Astrocyte of the cerebellum (primary cell): ENCODE measurements around the gene TFCP2L1.

Experiments used
- DNase-seq: peaks from one replicate; pipeline ENCODE4 v3.0.0-alpha.2; 2011; ENCODE audit warnings: low read depth
- H3K4me3 ChIP-seq: 2 replicates; pipeline ENCODE4 v1.5.1; 2011; ENCODE audit warnings: mild to moderate bottlenecking, low read depth, low read length, moderate library complexity
- CTCF ChIP-seq: IDR thresholded peaks from 2 replicates; pipeline ENCODE4 v1.5.1; 2012; ENCODE audit warnings: low read length, low read depth, moderate library complexity, mild to moderate bottlenecking; ENCODE audit errors: missing control alignments
- in situ Hi-C: cut with HindIII; loops from 2 replicates; pipeline ENCODE4 v1.10.0; 2017; ENCODE audit warnings: low sequenced_read_pairs

The TFCP2L1 gene

GRCh38 chr2:121256720-121257479 is 28.1 kb downstream of the TFCP2L1 start:
- TF ChIP-seq CTCF = no peak
- DNase-seq = no peak
- in situ Hi-C loops = no loop called here
- no peak overlapping the region for H3K4me3 ChIP-seq

GRCh38 chr2:121255358-121255757 is 29.6 kb downstream of the TFCP2L1 start:
- DNase-seq = no peak
- no peak for TF ChIP-seq CTCF
- in situ Hi-C loops = no loop called here
- H3K4me3 ChIP-seq = no peak overlapping the region

- TF ChIP-seq CTCF = no peak
- H3K4me3 ChIP-seq = no peak overlapping the region
- in situ Hi-C loops = no loop called here
- DNase-seq = no peak
These were observed 30.3 kb downstream of the TFCP2L1 start for GRCh38 chr2:121254748-121255147.

- in situ Hi-C loops = no loop called here
- no peak for TF ChIP-seq CTCF
- H3K4me3 ChIP-seq = no peak overlapping the region
- no peak for DNase-seq
These were observed 31.2 kb downstream of the TFCP2L1 start for GRCh38 chr2:121253674-121254240.

GRCh38 chr2:121253021-121253673 is 31.9 kb downstream of the TFCP2L1 start:
- DNase-seq = no peak
- in situ Hi-C loops = no loop called here
- no peak for TF ChIP-seq CTCF
- H3K4me3 ChIP-seq = no peak overlapping the region

- H3K4me3 ChIP-seq = no peak overlapping the region
- DNase-seq = no peak
- in situ Hi-C loops = no loop called here
- TF ChIP-seq CTCF = no peak
These were observed 33.5 kb downstream of the TFCP2L1 start for GRCh38 chr2:121251497-121251896.
